A673 (cell line): ENCODE data around the gene PRR14L.

Experiments used
- EZH2 ChIP-seq: fragments of 200-600 bp; sonication (generic); IDR thresholded peaks from 2 replicates; pipeline ENCODE4 v1.6.1; 2017; ENCODE audit warnings: borderline replicate concordance, low read depth, mild to moderate bottlenecking, mixed read lengths, antibody characterized with exemption, low read length; ENCODE audit not compliant: poor library complexity, severe bottlenecking
- TF ChIP-seq, protein P1 (sequence below): fragments of 300-800, 200-600 bp; sonication (generic); conservative IDR thresholded peaks from 2 replicates; pipeline ENCODE4 v1.5.1; 2017; ENCODE audit warnings: low read depth, mild to moderate bottlenecking, antibody characterized with exemption, low read length, moderate library complexity, mixed read lengths

DNA sequence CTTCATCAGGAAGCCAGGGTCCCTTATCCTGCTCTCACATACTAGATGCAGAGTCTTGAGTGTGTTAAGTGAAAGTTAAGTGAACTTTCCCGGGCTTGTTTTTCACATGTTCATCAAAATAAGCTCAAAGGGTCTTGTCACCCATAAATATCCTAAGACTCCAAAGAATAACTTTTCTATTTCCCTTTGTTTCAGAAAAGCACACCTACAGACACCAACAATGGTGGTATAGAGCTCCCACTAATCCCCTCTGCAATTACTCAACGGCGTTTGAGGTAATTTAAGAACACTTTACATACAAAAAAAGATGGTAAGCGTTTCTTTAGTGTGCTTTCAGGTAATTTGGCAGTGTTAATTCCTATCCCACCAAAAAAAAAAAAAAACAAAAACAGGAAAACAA is 2.5 kb downstream of the PRR14L start:
- TF ChIP-seq, protein P1, sequence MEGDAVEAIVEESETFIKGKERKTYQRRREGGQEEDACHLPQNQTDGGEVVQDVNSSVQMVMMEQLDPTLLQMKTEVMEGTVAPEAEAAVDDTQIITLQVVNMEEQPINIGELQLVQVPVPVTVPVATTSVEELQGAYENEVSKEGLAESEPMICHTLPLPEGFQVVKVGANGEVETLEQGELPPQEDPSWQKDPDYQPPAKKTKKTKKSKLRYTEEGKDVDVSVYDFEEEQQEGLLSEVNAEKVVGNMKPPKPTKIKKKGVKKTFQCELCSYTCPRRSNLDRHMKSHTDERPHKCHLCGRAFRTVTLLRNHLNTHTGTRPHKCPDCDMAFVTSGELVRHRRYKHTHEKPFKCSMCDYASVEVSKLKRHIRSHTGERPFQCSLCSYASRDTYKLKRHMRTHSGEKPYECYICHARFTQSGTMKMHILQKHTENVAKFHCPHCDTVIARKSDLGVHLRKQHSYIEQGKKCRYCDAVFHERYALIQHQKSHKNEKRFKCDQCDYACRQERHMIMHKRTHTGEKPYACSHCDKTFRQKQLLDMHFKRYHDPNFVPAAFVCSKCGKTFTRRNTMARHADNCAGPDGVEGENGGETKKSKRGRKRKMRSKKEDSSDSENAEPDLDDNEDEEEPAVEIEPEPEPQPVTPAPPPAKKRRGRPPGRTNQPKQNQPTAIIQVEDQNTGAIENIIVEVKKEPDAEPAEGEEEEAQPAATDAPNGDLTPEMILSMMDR, result no peak
- no peak for TF ChIP-seq EZH2
